Measurements from ENCODE around the gene PHKG2. TPM values are rescaled to one million over a fixed set of nuclear protein-coding genes. Genes with fewer than 3 reads are reported as not detected.
A peak's percentile ranks its signal among the peaks of the same experiment; 100 is the strongest.

Gene PHKG2
- total and polyA plus RNA-seq, 7 donors = 10.1 to 21.3 (median 13.2) TPM

GRCh38 chr16:30756781-30757100 is 8.5 kb downstream of the PHKG2 start:
- H3K9me3 ChIP-seq = no peaks in the 10 kb centered on the region
- H3K27me3 ChIP-seq (ENCODE audit: insufficient read depth in 3 of 3, low read length in 2 of 3) = no peaks in the 10 kb centered on the region
- 91 to 93% (median 92%) methylated on average over 13 of the region's 13 CpGs for WGBS, 3 donors
- peaks cover 0 to 70% of the 10 kb centered on the region in 2 donors for H3K36me3 ChIP-seq (ENCODE audit: insufficient read depth in 1 of 2, low read depth in 1 of 2)
- intact Hi-C loops (cut with DNase I) = no loop called here
- H3K27ac ChIP-seq = no peak overlapping the region
- DNase-seq = no peak
- H3K4me1 ChIP-seq = peaks cover 10% of the 10 kb centered on the region
- no peak overlapping the region for H3K4me3 ChIP-seq
- no peak for ATAC-seq
- no peak for TF ChIP-seq CTCF (IDR thresholded peaks at IDR 0.05)

GRCh38 chr16:30757316-30757715 is 9.1 kb downstream of the PHKG2 start:
- WGBS, 3 donors = 73 to 81% (median 74%) methylated on average over 7 of the region's 7 CpGs
- no peak for ATAC-seq
- peaks cover 0 to 65% of the 10 kb centered on the region in 2 donors for H3K36me3 ChIP-seq (ENCODE audit: insufficient read depth in 1 of 2, low read depth in 1 of 2)

GRCh38 chr16:30758988-30759491 is 10.8 kb downstream of the PHKG2 start:
- Histone ChIP-seq H3K4me3 (no peak overlapping the region), H3K9me3 (no peaks in the 10 kb centered on the region), H3K27me3 (ENCODE audit: insufficient read depth in 3 of 3, low read length in 2 of 3) (no peaks in the 10 kb centered on the region), H3K27ac (no peak overlapping the region), H3K36me3 (ENCODE audit: insufficient read depth in 1 of 2, low read depth in 1 of 2) (peaks cover 2 to 59% of the 10 kb centered on the region in 2 donors), H3K4me1 (peaks cover 24% of the 10 kb centered on the region)
- intact Hi-C loops (cut with DNase I) = no loop called here
- no peak for TF ChIP-seq CTCF (IDR thresholded peaks at IDR 0.05)
- 81 to 92% (median 85%) methylated on average over 10 of the region's 10 CpGs for WGBS, 3 donors
- DNase-seq = peak in 1 of 2 donors; percentile 51
- no peak for ATAC-seq

More at GRCh38 chr16:30757316-30757715, 9.1 kb downstream of the PHKG2 start:
- no peaks in the 10 kb centered on the region for H3K27me3 ChIP-seq (ENCODE audit: insufficient read depth in 3 of 3, low read length in 2 of 3)
- intact Hi-C loops (cut with DNase I) = no loop called here
- no peaks in the 10 kb centered on the region for H3K9me3 ChIP-seq
- DNase-seq = no peak
- peaks cover 10% of the 10 kb centered on the region for H3K4me1 ChIP-seq
- H3K27ac ChIP-seq = no peak overlapping the region
- no peak overlapping the region for H3K4me3 ChIP-seq
- TF ChIP-seq CTCF (IDR thresholded peaks at IDR 0.05) = no peak

- TF ChIP-seq CTCF (IDR thresholded peaks at IDR 0.05) = no peak
- peak in 1 of 2 donors; percentile 45 for DNase-seq
- peaks cover 6 to 59% of the 10 kb centered on the region in 2 donors for H3K36me3 ChIP-seq (ENCODE audit: insufficient read depth in 1 of 2, low read depth in 1 of 2)
- intact Hi-C loops (cut with DNase I) = no loop called here
- 88 to 93% (median 89%) methylated on average over 7 of the region's 7 CpGs for WGBS, 3 donors
- peaks cover 26% of the 10 kb centered on the region for H3K4me1 ChIP-seq
- H3K27me3 ChIP-seq (ENCODE audit: insufficient read depth in 3 of 3, low read length in 2 of 3) = no peaks in the 10 kb centered on the region
- H3K9me3 ChIP-seq = no peaks in the 10 kb centered on the region
- no peak for ATAC-seq
- H3K27ac ChIP-seq = no peak overlapping the region
- H3K4me3 ChIP-seq = no peak overlapping the region
Measured at GRCh38 chr16:30760001-30760559, 11.9 kb downstream of the PHKG2 start.

Data from psoas muscle (tissue), 8 donors.